ENCODE measurements around the gene MCTP1. TPM values are rescaled to one million over a fixed set of nuclear protein-coding genes. Genes with fewer than 3 reads are reported as not detected.

MCTP1 gene
- total RNA-seq, 4 donors from 2014 or later: 44.7 to 88.7 (median 74.3) TPM

GRCh38 chr5:95069948-95070347 is 214.9 kb downstream of the MCTP1 start:
- TF ChIP-seq, protein P1, sequence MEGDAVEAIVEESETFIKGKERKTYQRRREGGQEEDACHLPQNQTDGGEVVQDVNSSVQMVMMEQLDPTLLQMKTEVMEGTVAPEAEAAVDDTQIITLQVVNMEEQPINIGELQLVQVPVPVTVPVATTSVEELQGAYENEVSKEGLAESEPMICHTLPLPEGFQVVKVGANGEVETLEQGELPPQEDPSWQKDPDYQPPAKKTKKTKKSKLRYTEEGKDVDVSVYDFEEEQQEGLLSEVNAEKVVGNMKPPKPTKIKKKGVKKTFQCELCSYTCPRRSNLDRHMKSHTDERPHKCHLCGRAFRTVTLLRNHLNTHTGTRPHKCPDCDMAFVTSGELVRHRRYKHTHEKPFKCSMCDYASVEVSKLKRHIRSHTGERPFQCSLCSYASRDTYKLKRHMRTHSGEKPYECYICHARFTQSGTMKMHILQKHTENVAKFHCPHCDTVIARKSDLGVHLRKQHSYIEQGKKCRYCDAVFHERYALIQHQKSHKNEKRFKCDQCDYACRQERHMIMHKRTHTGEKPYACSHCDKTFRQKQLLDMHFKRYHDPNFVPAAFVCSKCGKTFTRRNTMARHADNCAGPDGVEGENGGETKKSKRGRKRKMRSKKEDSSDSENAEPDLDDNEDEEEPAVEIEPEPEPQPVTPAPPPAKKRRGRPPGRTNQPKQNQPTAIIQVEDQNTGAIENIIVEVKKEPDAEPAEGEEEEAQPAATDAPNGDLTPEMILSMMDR (IDR thresholded peaks at IDR 0.05; ENCODE audit: low read depth): no peak

- TF ChIP-seq, protein P1 (IDR thresholded peaks at IDR 0.05; ENCODE audit: low read depth): no peak
Observed at GRCh38 chr5:95069021-95069420, 215.9 kb downstream of the MCTP1 start.

GRCh38 chr5:95068289-95068910 is 216.5 kb downstream of the MCTP1 start:
- TF ChIP-seq, protein P1 (IDR thresholded peaks at IDR 0.05; ENCODE audit: low read depth): no peak

DNA sequence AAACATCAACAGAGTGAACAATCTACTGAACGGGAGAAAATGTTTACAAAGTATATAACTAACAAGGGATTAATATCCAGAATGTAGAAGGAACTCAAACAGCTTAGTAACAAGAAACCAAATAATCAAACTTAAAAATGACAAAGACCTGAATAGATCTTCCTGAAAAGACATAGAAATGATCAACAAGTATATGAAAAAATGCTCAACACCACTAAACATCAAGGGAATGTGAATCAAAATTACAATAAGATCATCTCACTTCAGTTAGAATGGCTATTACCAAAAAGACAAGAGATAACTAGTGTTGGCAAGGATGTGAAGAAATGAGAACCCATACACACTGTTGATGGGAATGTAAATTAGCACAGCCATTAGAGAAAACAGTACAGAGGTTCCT is 218.8 kb downstream of the MCTP1 start:
- TF ChIP-seq, protein P1 (IDR thresholded peaks at IDR 0.05; ENCODE audit: low read depth): no peak

- TF ChIP-seq, protein P1 (IDR thresholded peaks at IDR 0.05; ENCODE audit: low read depth): no peak
Observed at GRCh38 chr5:95063492-95063891, 221.4 kb downstream of the MCTP1 start.

GRCh38 chr5:95060098-95060497 is 224.8 kb downstream of the MCTP1 start:
- TF ChIP-seq, protein P1 (IDR thresholded peaks at IDR 0.05; ENCODE audit: low read depth): no peak

DNA sequence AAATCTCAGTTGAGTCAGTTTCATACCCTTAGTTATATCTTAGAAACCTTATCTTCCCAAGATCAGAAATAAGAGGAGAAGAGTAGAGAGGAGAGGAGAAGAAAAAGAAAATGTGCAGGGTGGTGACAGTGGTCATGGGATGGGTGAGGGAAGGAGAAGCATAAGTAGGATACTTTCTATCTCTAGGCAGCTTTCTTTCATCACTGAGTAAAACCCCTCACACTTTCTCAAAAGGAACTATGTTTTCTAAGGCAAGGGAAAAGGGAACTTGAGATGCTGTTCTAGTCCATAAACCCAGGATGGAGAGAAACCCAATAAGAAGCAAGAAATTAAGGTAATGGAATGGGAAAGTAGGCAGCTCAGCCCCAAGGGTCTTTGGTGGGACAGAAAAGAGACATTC is 225.3 kb downstream of the MCTP1 start:
- TF ChIP-seq, protein P1 (IDR thresholded peaks at IDR 0.05; ENCODE audit: low read depth): no peak
